Stimulated activated CD4-positive, alpha-beta T cell treated with anti-CD3 and anti-CD28 coated beads, Interleukin-4, amount 100 ng/mL, for 24 hours (primary cell): ENCODE measurements around the gene TM2D1.
A peak's percentile ranks its signal among the peaks of the same experiment; 100 is the strongest.
"Not testable (repeated sequence)": the region's sequence is repeated elsewhere in the genome, so short reads cannot be mapped to it uniquely, and the experiment has no call there.

Source experiments
- DNase-seq: peaks from one replicate; pipeline ENCODE4 v3.0.0-alpha.2; 2020

The TM2D1 gene

GRCh38 chr1:61724813-61725694 lies at the start of gene TM2D1:
Gene TM2D1 (minus strand): TSS chr1:61725141. CDS start chr1:61725120, 21 bp downstream.
- peak; percentile 89 for DNase-seq

- no peak for DNase-seq
These were observed 45.2 kb upstream of the TM2D1 start for GRCh38 chr1:61770131-61770530.

- DNase-seq, result no peak
These were observed 33.0 kb upstream of the TM2D1 start for GRCh38 chr1:61757950-61758349.

DNA sequence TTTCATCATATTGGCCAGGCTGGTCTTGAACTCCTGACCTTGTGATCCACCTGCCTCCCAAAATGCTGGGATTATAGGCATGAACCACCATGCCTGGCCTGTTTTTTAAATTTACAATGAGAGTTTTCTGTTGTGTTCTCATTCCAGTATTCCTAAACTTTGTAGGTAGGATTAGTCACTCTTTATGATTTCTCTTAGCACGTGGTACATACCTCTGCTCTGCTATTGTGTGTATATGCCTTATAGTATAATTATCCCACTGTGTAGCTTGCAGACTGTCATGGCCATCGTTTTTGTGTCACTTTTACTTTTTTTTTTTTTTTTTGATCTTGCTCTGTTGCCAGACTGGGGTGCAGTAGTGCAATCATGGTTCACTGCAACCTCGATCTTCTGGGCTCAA lies 31.8 kb upstream of the TM2D1 start:
- DNase-seq, result no peak

DNA sequence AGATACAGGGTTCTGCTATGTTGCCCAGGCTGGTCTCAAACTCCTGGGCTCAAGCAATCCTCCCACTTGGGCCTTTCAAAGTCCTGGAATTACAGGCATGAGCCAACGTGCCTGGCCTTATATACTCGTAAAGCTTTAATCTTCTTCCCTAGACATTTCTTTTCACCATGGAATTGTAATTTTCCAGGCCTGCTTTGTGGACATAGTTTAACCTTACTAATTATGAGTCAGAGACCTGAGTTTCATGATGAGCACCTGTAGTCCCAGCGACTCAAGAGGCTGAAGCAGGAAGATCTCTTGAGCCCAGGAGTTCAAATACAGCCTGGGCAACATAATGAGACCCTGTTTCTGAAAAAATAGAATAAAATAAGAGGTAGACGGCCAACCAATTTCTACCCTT lies 29.6 kb upstream of the TM2D1 start:
- no peak for DNase-seq

- no peak for DNase-seq
These were observed 29.1 kb upstream of the TM2D1 start for GRCh38 chr1:61753998-61754508.

DNA sequence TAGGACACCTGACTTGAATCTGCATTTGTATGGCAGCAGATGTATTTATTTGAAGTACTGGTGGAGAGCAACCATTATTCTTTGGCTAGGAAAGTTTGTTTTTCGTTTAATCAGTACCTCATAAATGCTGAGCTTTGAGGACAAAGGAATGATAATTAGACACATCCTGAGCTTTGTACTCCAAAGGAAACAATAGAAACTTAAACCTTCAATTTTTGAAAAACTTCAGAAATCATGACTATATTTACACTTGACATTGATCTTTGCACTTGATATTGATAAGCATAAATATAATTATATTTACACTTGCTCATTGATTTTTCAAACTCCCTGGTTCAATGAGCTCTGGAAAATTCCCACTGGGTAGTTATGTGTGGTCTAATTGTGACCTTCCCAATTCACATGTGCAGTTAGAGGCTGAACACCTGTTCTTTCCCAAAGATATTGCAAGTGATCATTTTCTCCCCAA lies 28.0 kb upstream of the TM2D1 start:
- no peak for DNase-seq

GRCh38 chr1:61749574-61749973 lies 24.6 kb upstream of the TM2D1 start:
- no peak for DNase-seq

GRCh38 chr1:61748566-61748965 lies 23.6 kb upstream of the TM2D1 start:
- DNase-seq, result no peak

GRCh38 chr1:61746813-61747212 lies 21.9 kb upstream of the TM2D1 start:
- no peak for DNase-seq

DNA sequence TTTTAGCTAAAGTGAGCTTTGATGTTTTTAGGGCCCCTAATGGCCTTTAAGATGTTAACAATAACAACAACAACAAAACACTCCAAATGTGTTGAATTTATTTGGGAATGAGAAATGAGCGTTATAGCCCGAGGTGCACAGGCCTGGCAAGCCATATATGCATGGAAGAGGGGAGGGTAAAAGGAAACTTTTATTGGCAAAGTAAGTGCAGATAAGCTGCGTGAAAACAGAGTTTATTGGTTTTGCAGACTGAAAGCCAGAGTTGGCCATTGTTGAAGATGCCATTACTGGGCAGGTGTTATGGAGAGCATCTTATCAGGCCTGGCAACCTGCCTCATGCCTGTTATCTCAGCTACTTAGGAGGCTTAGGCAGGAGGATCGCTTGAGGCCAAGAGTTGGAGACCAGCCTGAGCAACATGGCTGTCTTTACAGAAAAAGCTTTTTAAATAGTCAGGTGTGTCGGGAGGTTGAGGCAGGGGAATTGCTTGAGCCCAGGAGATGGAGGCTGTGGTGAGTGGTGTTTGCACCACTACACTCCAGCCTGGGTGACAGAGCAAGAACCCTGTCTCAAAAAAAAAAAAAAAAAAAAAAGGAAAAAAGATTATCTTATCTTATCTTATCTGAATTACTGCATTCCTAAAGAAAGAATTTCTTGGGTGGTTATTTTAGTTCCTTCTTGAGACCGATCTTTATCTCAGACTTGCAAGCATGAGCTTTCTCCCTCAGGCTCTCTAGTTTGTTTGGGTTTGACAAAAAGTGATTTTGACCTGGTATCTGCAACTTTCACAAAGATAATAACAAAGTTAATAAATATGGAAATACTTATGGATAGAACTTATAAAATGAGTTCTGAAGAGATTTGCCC lies 19.0 kb upstream of the TM2D1 start:
- DNase-seq, result no peak

DNA sequence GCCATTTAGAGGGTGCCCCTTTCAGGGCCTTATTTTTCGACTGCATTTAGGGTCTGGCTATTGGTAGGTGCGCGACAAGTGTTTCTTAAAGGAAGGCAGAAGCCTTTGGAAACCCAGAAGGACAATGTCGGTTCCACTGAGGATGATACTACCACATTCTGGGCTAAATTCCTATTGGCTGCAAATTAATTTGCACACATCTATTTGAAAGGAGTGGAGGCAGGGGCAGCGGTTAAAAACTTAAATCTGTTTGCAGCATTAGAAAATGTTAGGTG lies 18.4 kb upstream of the TM2D1 start:
- DNase-seq, result no peak

GRCh38 chr1:61742620-61743430 lies 17.9 kb upstream of the TM2D1 start:
- DNase-seq, result no peak

DNA sequence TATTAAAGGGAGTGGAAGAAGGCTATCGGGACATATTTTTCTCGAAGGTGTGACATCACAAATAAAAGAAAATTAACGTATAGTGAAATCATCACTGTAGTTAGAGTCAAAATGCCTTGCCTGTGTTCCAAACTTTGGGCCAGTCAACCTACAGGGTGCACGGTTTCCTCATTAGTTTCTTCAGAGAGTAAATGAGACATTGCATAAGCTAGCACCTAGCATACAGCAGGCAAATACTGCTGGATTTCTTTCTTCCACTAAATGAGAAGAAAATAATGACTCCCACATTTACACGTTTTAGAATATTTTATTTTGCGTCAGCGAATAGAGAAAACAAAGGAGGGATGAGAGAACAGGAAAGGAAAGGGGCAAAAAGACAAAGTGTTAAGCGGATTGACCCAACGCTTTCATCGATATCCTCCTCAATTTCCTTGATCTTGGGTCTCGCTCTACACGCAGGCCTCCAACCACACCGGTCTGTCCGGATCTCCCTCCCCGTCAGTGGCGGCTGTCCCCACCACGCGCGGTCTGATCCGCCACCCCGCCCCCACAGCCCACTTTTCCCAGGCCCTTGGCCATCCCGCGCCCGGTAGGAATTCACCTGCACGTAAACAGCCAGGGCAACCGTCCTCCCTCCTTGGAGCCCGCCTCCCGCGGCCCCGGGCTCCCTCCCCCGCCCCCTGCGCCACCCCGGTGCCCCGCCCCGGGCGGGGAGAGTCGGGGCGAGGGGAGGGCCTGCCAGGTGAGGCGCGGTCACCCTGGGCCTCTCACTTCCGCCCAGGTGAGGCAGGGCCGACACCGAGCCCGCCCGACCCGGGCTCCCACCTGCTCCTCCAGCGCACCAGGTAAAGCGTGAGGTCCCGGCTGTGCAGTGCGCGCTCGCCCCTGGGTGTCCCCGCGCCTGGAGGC lies 17.0 kb upstream of the TM2D1 start, which contains the start of gene PATJ:
PATJ (plus strand) TSS at position 770 of the 909 bp plus-strand sequence. CDS start 20,413 bp downstream, outside the sequence.
- peak; percentile 50 for DNase-seq

DNA sequence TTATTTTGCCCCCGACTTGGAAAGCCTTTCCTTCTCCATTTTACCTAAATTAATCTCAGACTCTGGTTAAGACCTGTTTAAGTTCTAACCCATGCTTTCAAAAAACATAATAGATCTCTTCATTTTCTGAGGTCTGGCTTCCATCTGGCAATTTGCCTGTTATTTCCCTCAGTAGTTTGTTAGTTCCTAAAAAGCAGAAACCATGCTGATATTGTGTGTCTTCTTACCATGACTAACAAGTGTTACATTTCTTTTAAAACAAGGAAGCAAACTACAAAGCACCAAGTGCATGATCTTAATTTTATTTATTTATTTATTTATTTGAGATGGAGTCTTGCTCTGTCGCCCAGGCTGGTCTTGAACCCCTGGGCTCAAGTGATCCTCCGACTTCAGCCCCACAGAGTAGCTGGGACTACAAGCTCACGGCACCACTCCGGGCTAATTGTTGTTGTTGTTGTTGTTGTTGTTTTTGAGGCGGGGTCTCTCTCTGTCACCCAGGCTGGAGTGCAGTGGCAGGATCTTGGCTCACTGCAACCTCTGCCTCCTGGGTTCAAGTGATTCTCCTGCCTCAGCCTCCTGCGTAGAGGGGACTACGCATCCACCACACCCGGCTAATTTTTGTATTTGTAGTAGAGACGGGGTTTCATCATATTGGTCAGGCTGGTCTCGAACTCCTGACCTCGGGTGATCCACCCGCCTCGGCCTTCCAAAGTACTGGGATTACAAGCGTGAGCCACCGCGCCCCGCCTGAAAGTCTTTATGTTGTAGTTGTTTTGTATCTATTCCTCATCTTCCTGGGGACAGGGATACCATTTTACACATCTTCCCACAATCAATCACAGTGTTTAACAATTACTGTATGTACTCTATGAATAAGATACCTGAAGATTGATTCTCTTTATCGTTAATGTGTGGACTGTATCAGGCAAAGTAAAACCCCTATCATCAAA lies 16.1 kb upstream of the TM2D1 start:
- no peak for DNase-seq

DNA sequence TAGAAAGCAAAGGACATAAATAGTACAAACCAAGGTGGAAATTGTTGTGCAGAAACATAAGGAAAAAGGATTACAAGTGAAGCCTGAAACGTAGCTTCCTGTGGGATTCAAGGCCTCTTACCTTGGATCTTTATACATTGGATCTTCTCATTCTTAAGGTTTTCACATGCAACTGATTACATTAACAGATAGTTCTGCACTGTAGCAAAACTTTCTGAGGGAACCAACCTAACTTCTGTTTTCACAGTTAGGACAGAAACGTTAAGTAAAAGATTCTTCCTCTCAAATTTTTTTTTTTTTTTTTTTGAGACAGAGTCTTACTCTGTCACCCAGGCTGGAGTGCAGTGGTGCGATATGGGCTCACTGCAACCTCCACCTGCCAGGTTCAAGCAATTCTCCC lies 7.8 kb upstream of the TM2D1 start:
- DNase-seq, result no peak

GRCh38 chr1:61730679-61731078 lies 5.7 kb upstream of the TM2D1 start:
- not testable (repeated sequence) for DNase-seq

- DNase-seq, result no peak
These were observed 2.6 kb upstream of the TM2D1 start for GRCh38 chr1:61727544-61727943.

DNA sequence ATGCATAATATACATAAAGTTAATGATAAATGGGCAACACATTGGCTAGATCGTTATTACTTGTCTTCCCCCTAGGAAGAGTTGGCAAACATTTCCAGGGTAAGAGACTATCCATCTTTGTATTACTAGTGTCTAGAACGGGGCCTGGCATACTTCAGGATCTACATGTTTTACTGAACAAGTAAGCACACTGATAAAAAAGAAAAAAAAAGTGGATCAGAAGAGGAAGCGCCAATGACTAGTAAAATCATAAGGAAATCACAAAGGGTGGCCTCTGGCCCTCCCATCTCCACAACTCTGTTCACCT lies 482 bp downstream of the TM2D1 start:
- DNase-seq, result no peak

DNA sequence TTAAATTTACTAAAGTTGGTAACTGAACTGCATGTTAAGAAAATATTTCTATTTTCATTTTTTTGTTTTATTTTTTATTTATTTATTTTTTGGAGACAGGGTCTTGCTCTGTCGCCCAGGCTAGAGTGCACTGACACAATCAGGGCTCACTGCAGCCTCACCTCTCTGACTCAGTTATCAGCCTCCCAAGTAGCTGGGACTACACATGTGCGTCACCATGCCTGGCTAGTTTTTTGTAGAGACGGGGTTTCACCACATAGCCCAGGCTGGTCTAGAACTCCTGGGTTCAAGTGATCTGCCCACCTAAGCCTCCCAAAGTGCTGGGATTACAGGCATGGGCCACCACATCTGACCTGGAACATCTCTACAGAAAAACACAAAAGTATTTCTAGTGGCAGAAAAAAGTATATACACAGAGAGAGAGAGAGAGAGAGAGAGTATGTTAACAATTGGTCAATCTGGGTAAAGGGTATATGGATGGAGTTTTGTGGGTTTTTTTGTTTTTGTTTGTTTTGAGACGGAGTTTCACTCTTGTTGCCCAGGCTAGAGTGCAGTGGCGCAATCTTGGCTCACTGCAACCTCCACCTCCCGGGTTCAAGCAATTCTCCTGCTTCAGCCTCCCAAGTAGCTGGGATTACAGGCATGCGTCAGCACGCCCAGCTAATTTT lies 5.8 kb downstream of the TM2D1 start:
- not testable (repeated sequence) for DNase-seq
